Glutamatergic neuron (in vitro differentiated cells): ENCODE data around the gene CNOT8. TPM values are rescaled to one million over a fixed set of nuclear protein-coding genes. Genes with fewer than 3 reads are reported as not detected.

Experiments
- DNase-seq: peaks from one replicate; pipeline ENCODE4 v3.0.0; 2022
- H3K27ac Mint-ChIP-seq: one replicate; pipeline ENCODE4 v1.8.0; 2020; ENCODE audit warnings: mild to moderate bottlenecking, mixed read lengths, inconsistent platforms; ENCODE audit not compliant: unreplicated experiment
- H3K27me3 Mint-ChIP-seq: one replicate; pipeline ENCODE4 v1.8.0; 2020; ENCODE audit warnings: mild to moderate bottlenecking, moderate library complexity, mixed read lengths, inconsistent platforms; ENCODE audit not compliant: unreplicated experiment
- H3K36me3 Mint-ChIP-seq: one replicate; pipeline ENCODE4 v1.8.0; 2020; ENCODE audit warnings: mild to moderate bottlenecking, mixed read lengths, inconsistent platforms; ENCODE audit not compliant: unreplicated experiment
- H3K4me1 Mint-ChIP-seq: one replicate; pipeline ENCODE4 v1.8.0; 2020; ENCODE audit warnings: mild to moderate bottlenecking, low read depth, mixed read lengths, inconsistent platforms; ENCODE audit not compliant: unreplicated experiment
- H3K4me3 Mint-ChIP-seq: one replicate; pipeline ENCODE4 v1.8.0; 2020; ENCODE audit warnings: mild to moderate bottlenecking, mixed read lengths, inconsistent platforms; ENCODE audit not compliant: unreplicated experiment
- H3K9me3 Mint-ChIP-seq: one replicate; pipeline ENCODE4 v1.8.0; 2020; ENCODE audit warnings: mild to moderate bottlenecking, moderate library complexity, mixed read lengths, inconsistent platforms; ENCODE audit not compliant: unreplicated experiment
- total RNA-seq: library from RNA; stranded (reverse); fragmentation: NEBNext Ultra II Directional; extraction: Animal tissue kit (Norgen Biotek cat#: 25700); gene quantifications from one replicate; pipeline ENCODE4 v1.2.1, GENCODE V29; 2021; ENCODE audit not compliant: unreplicated experiment
- TF ChIP-seq, protein P1 (sequence below): fragments of 200-600 bp; sonication (generic); IDR thresholded peaks from one replicate; pipeline ENCODE4 v1.5.0; 2021; ENCODE audit not compliant: partially characterized antibody, unreplicated experiment

Gene CNOT8
- total RNA-seq, 1 donor from 2014 or later = 54.7 TPM

DNA sequence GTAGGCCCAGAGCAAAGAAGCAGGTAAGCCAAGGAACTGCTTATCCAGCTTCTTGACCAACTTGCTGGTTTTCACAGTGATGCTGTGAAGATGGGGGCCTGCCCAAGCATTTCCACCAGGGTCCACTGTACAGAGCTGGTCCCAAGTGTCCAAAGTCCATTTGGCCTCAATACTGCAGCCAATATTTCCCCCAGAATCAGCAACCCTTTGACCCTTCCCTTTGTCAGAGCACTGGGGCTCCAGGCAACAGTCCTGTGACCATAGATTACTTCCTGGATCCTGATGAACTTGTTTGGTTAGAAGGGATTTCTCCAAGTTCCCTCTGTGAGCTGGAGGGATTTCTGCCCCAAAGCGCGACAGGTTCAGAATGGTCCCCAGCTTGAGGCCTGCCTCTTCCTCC is 34.4 kb upstream of the CNOT8 start:
- no peak overlapping the region for H3K4me3 Mint-ChIP-seq
- H3K36me3 Mint-ChIP-seq = no peaks in the 10 kb centered on the region
- no peak for DNase-seq
- H3K27me3 Mint-ChIP-seq = peaks cover 7% of the 10 kb centered on the region
- H3K9me3 Mint-ChIP-seq = peaks cover 3% of the 10 kb centered on the region
- no peak overlapping the region for H3K27ac Mint-ChIP-seq
- no peaks in the 10 kb centered on the region for H3K4me1 Mint-ChIP-seq
- TF ChIP-seq, protein P1, sequence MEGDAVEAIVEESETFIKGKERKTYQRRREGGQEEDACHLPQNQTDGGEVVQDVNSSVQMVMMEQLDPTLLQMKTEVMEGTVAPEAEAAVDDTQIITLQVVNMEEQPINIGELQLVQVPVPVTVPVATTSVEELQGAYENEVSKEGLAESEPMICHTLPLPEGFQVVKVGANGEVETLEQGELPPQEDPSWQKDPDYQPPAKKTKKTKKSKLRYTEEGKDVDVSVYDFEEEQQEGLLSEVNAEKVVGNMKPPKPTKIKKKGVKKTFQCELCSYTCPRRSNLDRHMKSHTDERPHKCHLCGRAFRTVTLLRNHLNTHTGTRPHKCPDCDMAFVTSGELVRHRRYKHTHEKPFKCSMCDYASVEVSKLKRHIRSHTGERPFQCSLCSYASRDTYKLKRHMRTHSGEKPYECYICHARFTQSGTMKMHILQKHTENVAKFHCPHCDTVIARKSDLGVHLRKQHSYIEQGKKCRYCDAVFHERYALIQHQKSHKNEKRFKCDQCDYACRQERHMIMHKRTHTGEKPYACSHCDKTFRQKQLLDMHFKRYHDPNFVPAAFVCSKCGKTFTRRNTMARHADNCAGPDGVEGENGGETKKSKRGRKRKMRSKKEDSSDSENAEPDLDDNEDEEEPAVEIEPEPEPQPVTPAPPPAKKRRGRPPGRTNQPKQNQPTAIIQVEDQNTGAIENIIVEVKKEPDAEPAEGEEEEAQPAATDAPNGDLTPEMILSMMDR = no peak

DNA sequence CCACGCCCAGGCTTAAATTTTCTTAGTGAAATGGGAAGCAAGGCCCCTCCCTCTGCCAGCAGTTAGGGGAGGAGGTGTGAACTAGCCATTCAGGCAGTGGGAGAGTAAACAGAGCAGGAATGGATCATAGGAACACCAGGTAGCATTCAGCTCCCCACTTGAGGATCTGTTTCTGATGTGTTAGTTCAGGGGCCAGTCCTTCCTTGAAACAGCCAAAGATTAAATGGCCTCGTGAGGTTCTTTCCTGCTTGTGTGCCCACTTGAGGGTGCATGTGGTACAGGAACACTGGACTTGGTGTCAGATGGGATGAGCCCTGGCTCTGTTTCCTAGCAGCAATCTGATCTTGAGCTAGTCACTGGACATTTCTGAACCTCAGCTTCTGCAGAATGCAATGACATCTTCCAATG is 29.2 kb upstream of the CNOT8 start:
- Mint-ChIP-seq H3K36me3 (no peaks in the 10 kb centered on the region), H3K9me3 (no peaks in the 10 kb centered on the region), H3K4me3 (no peak overlapping the region), H3K4me1 (no peaks in the 10 kb centered on the region), H3K27me3 (peaks cover 5% of the 10 kb centered on the region), H3K27ac (no peak overlapping the region)
- TF ChIP-seq, protein P1 = no peak
- no peak for DNase-seq

DNA sequence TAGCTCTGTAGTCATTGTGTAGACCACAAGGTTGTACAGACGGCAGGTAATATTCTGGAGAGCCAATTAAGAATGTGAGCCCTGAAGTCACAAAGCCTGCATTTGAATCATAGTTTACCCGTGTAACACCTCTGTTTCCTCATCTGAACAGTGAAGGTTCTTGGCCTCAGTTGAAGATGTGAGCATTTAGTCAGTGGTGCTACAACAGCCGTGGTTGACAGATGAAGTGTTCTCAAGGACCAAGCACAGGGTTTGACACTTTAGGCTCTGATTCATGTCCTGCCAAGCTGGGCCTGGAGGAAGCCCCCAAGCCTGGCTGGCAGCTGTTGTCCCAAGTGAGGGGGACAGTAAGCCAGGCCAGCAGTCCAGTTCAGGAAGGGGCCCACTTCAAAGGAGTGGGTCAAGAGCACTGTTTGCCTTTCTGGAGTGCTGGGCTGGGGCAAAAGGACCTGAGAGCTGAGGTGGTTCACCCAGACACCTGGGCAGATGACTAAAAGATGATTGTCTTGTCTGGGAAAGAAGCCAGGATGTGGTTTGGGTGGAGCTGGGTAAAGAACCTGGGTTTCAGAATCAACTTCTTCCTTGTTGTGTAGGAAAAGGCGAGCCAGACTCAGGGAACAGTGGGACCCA is 28.7 kb upstream of the CNOT8 start:
- Mint-ChIP-seq H3K27ac (no peak overlapping the region), H3K4me3 (no peak overlapping the region), H3K4me1 (peaks cover 1% of the 10 kb centered on the region), H3K9me3 (no peaks in the 10 kb centered on the region), H3K27me3 (peaks cover 6% of the 10 kb centered on the region), H3K36me3 (no peaks in the 10 kb centered on the region)
- no peak for DNase-seq
- TF ChIP-seq, protein P1 = no peak

DNA sequence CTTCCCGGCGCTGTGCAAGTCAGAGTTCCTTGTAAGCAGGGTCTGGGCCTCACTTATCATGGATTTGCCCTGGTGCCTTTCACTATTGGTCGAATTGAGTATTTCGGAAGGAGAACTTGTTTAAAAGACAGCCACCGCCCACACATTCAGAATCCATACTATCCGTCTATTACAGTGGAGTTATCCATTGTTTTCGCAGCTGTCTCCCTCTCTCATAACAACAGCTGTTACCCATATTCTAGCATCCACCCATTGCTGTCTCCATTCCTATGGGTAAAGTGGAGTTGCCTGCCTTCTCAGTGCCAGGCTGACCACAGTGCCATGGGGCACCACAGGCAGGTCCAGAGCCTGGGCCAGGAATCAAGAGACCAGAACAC is 28.2 kb upstream of the CNOT8 start:
- Mint-ChIP-seq H3K9me3 (no peaks in the 10 kb centered on the region), H3K4me1 (peaks cover 4% of the 10 kb centered on the region), H3K36me3 (no peaks in the 10 kb centered on the region), H3K4me3 (no peak overlapping the region), H3K27ac (no peak overlapping the region), H3K27me3 (peaks cover 6% of the 10 kb centered on the region)
- DNase-seq = no peak
- TF ChIP-seq, protein P1 = no peak

DNA sequence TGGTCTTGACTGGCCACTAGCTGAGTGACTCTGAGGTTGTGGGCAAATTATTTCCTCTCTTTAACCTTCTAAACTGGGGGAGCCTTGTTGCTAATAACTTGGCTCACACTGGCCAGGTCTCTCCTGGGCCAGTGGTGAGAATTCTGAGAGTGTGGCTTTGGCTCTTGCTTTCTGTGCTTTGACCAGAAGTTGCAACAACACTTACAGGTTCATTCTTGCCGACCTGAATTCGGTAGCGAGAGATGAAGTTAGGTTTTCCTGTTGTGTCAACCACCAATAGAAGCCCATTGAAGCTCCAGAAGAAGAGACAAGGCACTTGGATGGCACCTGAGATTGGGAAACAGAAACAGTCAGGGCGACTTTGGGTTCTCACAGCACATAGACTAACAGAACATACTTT is 27.8 kb upstream of the CNOT8 start:
- TF ChIP-seq, protein P1 = no peak
- H3K36me3 Mint-ChIP-seq = no peaks in the 10 kb centered on the region
- H3K4me1 Mint-ChIP-seq = peaks cover 4% of the 10 kb centered on the region
- H3K27me3 Mint-ChIP-seq = peaks cover 6% of the 10 kb centered on the region
- H3K4me3 Mint-ChIP-seq = no peak overlapping the region
- H3K27ac Mint-ChIP-seq = no peak overlapping the region
- no peaks in the 10 kb centered on the region for H3K9me3 Mint-ChIP-seq
- DNase-seq = no peak
